MM.1S (cell line): ENCODE results near the gene NUMB.

Source experiments
- DNase-seq: peaks from one replicate; pipeline ENCODE4 v3.0.0-alpha.2; 2015
- H2AFZ ChIP-seq: fragments of 300-600 bp; sonication (generic); 2 replicates; pipeline ENCODE4 v1.6.0; 2016; ENCODE audit warnings: antibody characterized with exemption, low read length
- H3F3A ChIP-seq: fragments of 300-600 bp; sonication (generic); 2 replicates; pipeline ENCODE4 v1.6.1; 2016; ENCODE audit warnings: mild to moderate bottlenecking, antibody characterized with exemption, low read length, moderate library complexity, mixed read lengths; ENCODE audit not compliant: insufficient read depth
- H3K27ac ChIP-seq: fragments of 300-600 bp; sonication (generic); 2 replicates; pipeline ENCODE4 v1.5.1; 2016; ENCODE audit warnings: mild to moderate bottlenecking, low read length
- H3K27me3 ChIP-seq: fragments of 300-600 bp; sonication (generic); replicated peaks from 2 replicates; pipeline ENCODE4 v1.6.0; 2016; ENCODE audit warnings: low read length; ENCODE audit not compliant: insufficient read depth
- H3K36me3 ChIP-seq: fragments of 300-600 bp; sonication (generic); replicated peaks from 2 replicates; pipeline ENCODE4 v1.6.1; 2016; ENCODE audit warnings: mild to moderate bottlenecking, low read length, mixed read lengths; ENCODE audit not compliant: insufficient read depth
- H3K4me1 ChIP-seq: fragments of 300-600 bp; sonication (generic); 2 replicates; pipeline ENCODE4 v1.6.1; 2016; ENCODE audit warnings: low read length, mixed read lengths
- H3K4me2 ChIP-seq: fragments of 300-600 bp; sonication (generic); 2 replicates; pipeline ENCODE4 v1.6.0; 2016; ENCODE audit warnings: low read depth, low read length
- H3K4me3 ChIP-seq: fragments of 300-600 bp; sonication (generic); 2 replicates; pipeline ENCODE4 v1.5.1; 2016; ENCODE audit warnings: low read length, mixed read lengths
- H3K79me2 ChIP-seq: fragments of 300-600 bp; sonication (generic); 2 replicates; pipeline ENCODE4 v1.6.1; 2016; ENCODE audit warnings: mixed run types, low read length, mixed read lengths
- H3K9ac ChIP-seq: fragments of 300-600 bp; sonication (generic); 2 replicates; pipeline ENCODE4 v1.6.1; 2016; ENCODE audit warnings: low read length, mixed read lengths
- H3K9me2 ChIP-seq: fragments of 300-600 bp; sonication (generic); replicated peaks from 2 replicates; pipeline ENCODE4 v1.6.1; 2016; ENCODE audit warnings: mild to moderate bottlenecking, low read length, mixed read lengths; ENCODE audit not compliant: insufficient read depth
- H3K9me3 ChIP-seq: fragments of 300-600 bp; sonication (generic); replicated peaks from 2 replicates; pipeline ENCODE4 v1.6.1; 2016; ENCODE audit warnings: mild to moderate bottlenecking, low read length, mixed read lengths; ENCODE audit not compliant: insufficient read depth
- H4K20me1 ChIP-seq: fragments of 300-600 bp; sonication (generic); 2 replicates; pipeline ENCODE4 v1.6.1; 2016; ENCODE audit warnings: mild to moderate bottlenecking, low read length, moderate library complexity, mixed read lengths; ENCODE audit not compliant: insufficient read depth
- CTCF ChIP-seq: fragments of 300-600 bp; sonication (generic); IDR thresholded peaks from 2 replicates; pipeline ENCODE4 v1.5.1; 2016; ENCODE audit warnings: antibody characterized with exemption, low read length, mixed read lengths
- EZH2 ChIP-seq: fragments of 300-600 bp; sonication (generic); optimal IDR thresholded peaks from 2 replicates; pipeline ENCODE3; 2017; ENCODE audit warnings: low read depth, mild to moderate bottlenecking, antibody characterized with exemption, low read length, mixed read lengths
- EZH2phosphoT487 ChIP-seq: fragments of 300-600 bp; sonication (generic); IDR thresholded peaks from 2 replicates; pipeline ENCODE4 v1.6.1; 2018; ENCODE audit warnings: antibody characterized with exemption, low read length

The NUMB gene

DNA sequence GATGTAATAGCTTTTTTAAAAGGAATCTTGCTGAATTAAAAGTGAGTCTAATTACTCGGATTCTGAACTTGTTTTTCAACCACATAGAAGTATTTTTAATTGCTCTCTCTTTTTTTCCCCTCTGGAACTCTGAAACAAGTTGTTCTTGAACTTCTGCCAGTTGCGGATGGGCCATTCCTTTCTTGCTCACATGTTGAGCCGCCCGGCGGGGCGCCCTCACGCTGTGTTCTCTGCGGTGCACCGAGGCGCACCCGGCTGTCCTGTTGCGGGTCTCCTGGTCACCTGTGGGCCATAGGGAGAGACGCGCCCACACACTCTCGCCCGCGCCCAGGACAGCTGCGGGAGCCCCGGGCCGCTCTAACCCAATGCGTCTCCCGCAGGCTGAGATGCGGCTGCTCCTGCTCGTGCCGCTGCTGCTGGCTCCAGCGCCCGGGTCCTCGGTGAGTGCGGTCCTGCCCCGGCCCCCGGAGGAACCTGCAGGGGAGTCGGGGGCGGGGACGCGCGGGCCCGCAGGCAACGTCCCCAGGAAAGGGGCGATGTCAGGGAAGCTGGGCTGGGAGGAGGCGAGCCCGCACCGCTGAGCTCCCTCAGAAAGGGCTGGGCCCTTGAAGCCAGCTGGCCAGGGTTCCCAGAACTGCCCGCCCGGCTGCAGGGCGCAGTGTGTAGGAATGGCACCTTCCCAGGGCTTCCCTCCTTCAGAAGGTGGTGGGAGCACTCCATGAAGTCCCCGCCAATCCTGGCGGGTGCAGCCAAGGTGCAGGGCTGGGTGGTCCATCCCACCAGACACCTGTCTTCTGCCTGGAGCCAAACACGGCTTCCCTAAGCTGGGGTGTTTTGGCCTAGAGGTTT, 218.7 kb downstream of the NUMB start:
- no peaks in the 10 kb centered on the region for H3F3A ChIP-seq
- no peak overlapping the region for H2AFZ ChIP-seq
- no peak overlapping the region for H3K27ac ChIP-seq
- no peaks in the 10 kb centered on the region for H3K9me2 ChIP-seq
- H3K4me2 ChIP-seq = no peak overlapping the region
- H3K36me3 ChIP-seq = no peaks in the 10 kb centered on the region
- H3K79me2 ChIP-seq = no peaks in the 10 kb centered on the region
- H4K20me1 ChIP-seq = no peaks in the 10 kb centered on the region
- H3K4me3 ChIP-seq = no peak overlapping the region
- H3K4me1 ChIP-seq = no peaks in the 10 kb centered on the region
- no peak for TF ChIP-seq EZH2
- no peak for TF ChIP-seq EZH2phosphoT487
- TF ChIP-seq CTCF = no peak
- H3K9me3 ChIP-seq = no peaks in the 10 kb centered on the region
- DNase-seq = no peak
- H3K27me3 ChIP-seq = peaks cover 11% of the 10 kb centered on the region
- H3K9ac ChIP-seq = no peak overlapping the region

GRCh38 chr14:73238941-73239340, 219.4 kb downstream of the NUMB start:
- no peak overlapping the region for H3K4me2 ChIP-seq
- DNase-seq = no peak
- peaks cover 11% of the 10 kb centered on the region for H3K27me3 ChIP-seq
- no peaks in the 10 kb centered on the region for H3K4me1 ChIP-seq
- H3K79me2 ChIP-seq = no peaks in the 10 kb centered on the region
- H3K9me3 ChIP-seq = no peaks in the 10 kb centered on the region
- TF ChIP-seq EZH2 = no peak
- no peak for TF ChIP-seq EZH2phosphoT487
- no peak for TF ChIP-seq CTCF
- no peak overlapping the region for H3K27ac ChIP-seq
- H3K36me3 ChIP-seq = no peaks in the 10 kb centered on the region
- no peaks in the 10 kb centered on the region for H4K20me1 ChIP-seq
- no peaks in the 10 kb centered on the region for H3F3A ChIP-seq
- no peaks in the 10 kb centered on the region for H3K9me2 ChIP-seq
- no peak overlapping the region for H2AFZ ChIP-seq
- no peak overlapping the region for H3K9ac ChIP-seq
- H3K4me3 ChIP-seq = no peak overlapping the region

GRCh38 chr14:73238424-73238852, 219.9 kb downstream of the NUMB start:
- Histone ChIP-seq H3K79me2 (no peaks in the 10 kb centered on the region), H2AFZ (no peak overlapping the region), H3K9me2 (no peaks in the 10 kb centered on the region), H3F3A (no peaks in the 10 kb centered on the region), H3K36me3 (no peaks in the 10 kb centered on the region), H4K20me1 (no peaks in the 10 kb centered on the region), H3K4me2 (no peak overlapping the region), H3K9me3 (no peaks in the 10 kb centered on the region), H3K4me1 (no peaks in the 10 kb centered on the region), H3K9ac (no peak overlapping the region), H3K4me3 (no peak overlapping the region), H3K27ac (no peak overlapping the region), H3K27me3 (peaks cover 11% of the 10 kb centered on the region)
- no peak for DNase-seq
- TF ChIP-seq EZH2phosphoT487 = no peak
- TF ChIP-seq EZH2 = no peak
- TF ChIP-seq CTCF = no peak
